ENCODE results near the gene INSIG2. TPM values are rescaled to one million over a fixed set of nuclear protein-coding genes. Genes with fewer than 3 reads are reported as not detected.
A peak's percentile ranks its signal among the peaks of the same experiment; 100 is the strongest.

INSIG2 gene
- total and polyA plus RNA-seq, 2 of the 8 experiments (the other 6 are each of a cell fraction or from before 2014, with no cell fraction given): 7.0 to 11.2 TPM

- peaks cover 0 to 9% of the 10 kb centered on the region in 2 experiments; a peak in 2 of 4 replicates for H3K79me2 ChIP-seq (ENCODE audit: control insufficient read depth in 1 of 2, insufficient read depth in 2 of 2, low read length in 2 of 2)
- no peak overlapping the region for H3K27ac ChIP-seq (ENCODE audit: low read depth, low read length)
- no peak overlapping the region for H2AK5ac ChIP-seq (ENCODE audit: low read depth, low read length)
- H3K18ac ChIP-seq (ENCODE audit: extremely low read depth, low read length): no peak overlapping the region
- no peak overlapping the region for H4K91ac ChIP-seq (replicated peaks; ENCODE audit: insufficient read length, low read length)
- H3K79me1 ChIP-seq (ENCODE audit: low read depth, low read length): no peaks in the 10 kb centered on the region
- H4K5ac ChIP-seq (ENCODE audit: insufficient read length, low read depth, low read length): no peak overlapping the region
- H3K36me3 ChIP-seq (ENCODE audit: control insufficient read depth in 2 of 4, insufficient read depth in 4 of 4, low read length in 3 of 4): no peaks in the 10 kb centered on the region
- H4K8ac ChIP-seq (ENCODE audit: extremely low read depth, insufficient read depth, low read length): no peak overlapping the region
- WGBS, 2 experiments (ENCODE audit: extremely low coverage in 1 of 2, insufficient coverage in 1 of 2, insufficient read length in 1 of 2, insufficient replicate concordance in 2 of 2, low coverage in 1 of 2, low lambda C conversion rate in 2 of 2, missing lambda C conversion rate in 1 of 2): 91% methylated on average over 5 of the region's 5 CpGs; no CpG with 5 or more reads in 1 of the 2 experiments
- peaks cover 0 to 5% (median 2%) of the 10 kb centered on the region in 4 experiments; a peak in 3 of 7 replicates for H3K4me1 ChIP-seq (replicated peaks in 1 of 4; ENCODE audit: control insufficient read depth in 3 of 4, insufficient read depth in 4 of 4, low read length in 3 of 4)
- no peak for FAIRE-seq
- H2BK15ac ChIP-seq (ENCODE audit: low read length): no peak overlapping the region
- no peaks in the 10 kb centered on the region for H3K9me3 ChIP-seq (ENCODE audit: insufficient read depth in 2 of 2, low read depth in 1 of 2, low read length in 1 of 2)
- H3K4ac ChIP-seq (replicated peaks; ENCODE audit: insufficient read length, low read depth, low read length): no peak overlapping the region
- H3K4me3 ChIP-seq (ENCODE audit: extremely low read depth in 1 of 4, insufficient read depth in 2 of 4, low read depth in 3 of 4, low read length in 4 of 4): no peak overlapping the region
- no peak overlapping the region for H2BK20ac ChIP-seq (ENCODE audit: low read length)
- H3K27me3 ChIP-seq (replicated peaks in 1 of 4; ENCODE audit: control insufficient read depth in 3 of 4, extremely low read depth in 1 of 4, insufficient read depth in 3 of 4, low read length in 3 of 4): no peaks in the 10 kb centered on the region
- DNase-seq (ENCODE audit: low read depth in 1 of 2, low spot score in 2 of 2): no peak
- no peak overlapping the region for H2BK120ac ChIP-seq (replicated peaks; ENCODE audit: low read depth, low read length)
- POLR2A ChIA-PET (ENCODE audit: partially characterized antibody): interaction anchor here (1.3 kb wide), 1 partner anchor 10 kb away, joined by 6 read pairs; no protein-coding TSS in a partner anchor
- CTCF ChIA-PET (ENCODE audit: partially characterized antibody): interaction anchor here (2.8 kb wide), 1 partner anchor 52 kb away, joined by 10 read pairs; no protein-coding TSS in a partner anchor
- H4K20me1 ChIP-seq (replicated peaks in 1 of 2; ENCODE audit: control insufficient read depth in 1 of 2, insufficient read depth in 2 of 2, low read length in 2 of 2): no peaks in the 10 kb centered on the region
- H3K9ac ChIP-seq (replicated peaks in 1 of 4; ENCODE audit: extremely low read depth in 1 of 4, low read depth in 3 of 4, low read length in 3 of 4): no peak overlapping the region
- no peak overlapping the region for H3K56ac ChIP-seq (replicated peaks; ENCODE audit: insufficient read length, low read depth, low read length)
- no peak overlapping the region for H2BK12ac ChIP-seq (ENCODE audit: low read depth, low read length)
- no peak overlapping the region for H3K14ac ChIP-seq (ENCODE audit: insufficient read length)
- H2AFZ ChIP-seq (ENCODE audit: low read length): peak overlapping the region; percentile 15; the same call in 1 of the 2 replicates
- TF ChIP-seq POLR2AphosphoS5 (IDR thresholded peaks at IDR 0.05; ENCODE audit: low read depth, low read length) (no peak), SP2 (IDR thresholded peaks at IDR 0.05; ENCODE audit: low read length) (no peak), CHD2 (IDR thresholded peaks at IDR 0.05; ENCODE audit: low read length) (no peak), POU5F1 (IDR thresholded peaks at IDR 0.05; ENCODE audit: low read depth, low read length) (no peak), JUN (IDR thresholded peaks at IDR 0.05; ENCODE audit: low read depth, low read length) (no peak)
- no peak overlapping the region for H2BK5ac ChIP-seq (ENCODE audit: low read depth, low read length)
- H3K23me2 ChIP-seq (ENCODE audit: low read depth, low read length): no peaks in the 10 kb centered on the region; the same call in 1 of the 2 replicates
- no peak overlapping the region for H3K23ac ChIP-seq (ENCODE audit: insufficient read length)
- no peak overlapping the region for H3K4me2 ChIP-seq (ENCODE audit: insufficient read depth in 1 of 2, low read depth in 2 of 2, low read length in 2 of 2)
Observed at GRCh38 chr2:118084491-118085089, 3.7 kb upstream of the INSIG2 start.
